ENCODE data around the gene GTF2A1.
A peak's percentile ranks its signal among the peaks of the same experiment; 100 is the strongest.
"Not testable (repeated sequence)": the region's sequence is repeated elsewhere in the genome, so short reads cannot be mapped to it uniquely, and the experiment has no call there.

GTF2A1 gene

GRCh38 chr14:81224222-81224621 lies 3.5 kb upstream of the GTF2A1 start:
- DNase-seq = no peak

GRCh38 chr14:81223788-81224187 lies 3.0 kb upstream of the GTF2A1 start:
- DNase-seq = not testable (repeated sequence)

GRCh38 chr14:81222691-81223090 lies 1.9 kb upstream of the GTF2A1 start:
- no peak for DNase-seq

- DNase-seq = no peak
These were observed 1.4 kb upstream of the GTF2A1 start for GRCh38 chr14:81222126-81222525.

- DNase-seq = peak; percentile 29
These were observed 882 bp upstream of the GTF2A1 start for GRCh38 chr14:81221579-81222102.

- no peak for DNase-seq
These were observed 254 bp downstream of the GTF2A1 start for GRCh38 chr14:81220580-81220829.

- peak; percentile 73 for DNase-seq
These were observed 790 bp downstream of the GTF2A1 start for GRCh38 chr14:81219759-81220579.

- peak; percentile 98 for DNase-seq
These were observed 1.5 kb downstream of the GTF2A1 start for GRCh38 chr14:81219210-81219758.

- peak; percentile 82 for DNase-seq
These were observed 8.9 kb downstream of the GTF2A1 start for GRCh38 chr14:81211844-81212243.

- DNase-seq = no peak
These were observed 11.5 kb downstream of the GTF2A1 start for GRCh38 chr14:81209167-81209836.

- DNase-seq = peak; percentile 35
These were observed 12.3 kb downstream of the GTF2A1 start for GRCh38 chr14:81208489-81208888.

GRCh38 chr14:81206115-81206514 lies 14.6 kb downstream of the GTF2A1 start:
- no peak for DNase-seq

GRCh38 chr14:81205639-81206038 lies 15.1 kb downstream of the GTF2A1 start:
- DNase-seq = peak; percentile 31

GRCh38 chr14:81200054-81200453 lies 20.7 kb downstream of the GTF2A1 start:
- peak; percentile 67 for DNase-seq

- DNase-seq = no peak
These were observed 21.7 kb downstream of the GTF2A1 start for GRCh38 chr14:81199084-81199483.

GRCh38 chr14:81198651-81199050 lies 22.1 kb downstream of the GTF2A1 start:
- no peak for DNase-seq

GRCh38 chr14:81193924-81194633 lies 26.7 kb downstream of the GTF2A1 start:
- no peak for DNase-seq

- no peak for DNase-seq
These were observed 28.2 kb downstream of the GTF2A1 start for GRCh38 chr14:81192594-81192993.

GRCh38 chr14:81187832-81188522 lies 32.8 kb downstream of the GTF2A1 start:
- no peak for DNase-seq

GRCh38 chr14:81179631-81180030 lies 41.1 kb downstream of the GTF2A1 start:
- DNase-seq = no peak

GRCh38 chr14:81178063-81178462 lies 42.7 kb downstream of the GTF2A1 start:
- no peak for DNase-seq

- no peak for DNase-seq
These were observed 43.5 kb downstream of the GTF2A1 start for GRCh38 chr14:81177225-81177624.

GRCh38 chr14:81176241-81176640 lies 44.5 kb downstream of the GTF2A1 start:
- peak; percentile 71 for DNase-seq

All from hematopoietic multipotent progenitor cell treated with erythropoietin and hydrocortisone succinate and interleukin-3 and kit ligand, for 6 days (in vitro differentiated cells).